Endothelial cell of umbilical vein (primary cell): ENCODE results near the gene C6orf141.

Experiments
- EZH2 ChIP-seq: IDR thresholded peaks from 2 replicates; pipeline ENCODE4 v1.6.1; 2012; ENCODE audit warnings: borderline replicate concordance, low read depth, mild to moderate bottlenecking, moderate library complexity, low read length, inconsistent platforms; ENCODE audit not compliant: severe bottlenecking
- FOS ChIP-seq: IDR thresholded peaks from 2 replicates; pipeline ENCODE4 v1.6.1; 2011; ENCODE audit warnings: mild to moderate bottlenecking, low read length, moderate library complexity, borderline replicate concordance; ENCODE audit not compliant: insufficient read depth
- GATA2 ChIP-seq: IDR thresholded peaks from 2 replicates; pipeline ENCODE4 v1.7.0; 2011; ENCODE audit warnings: low read depth, mild to moderate bottlenecking, moderate library complexity, mixed read lengths, low read length; ENCODE audit not compliant: insufficient read length, insufficient read depth
- JUN ChIP-seq: IDR thresholded peaks from 2 replicates; pipeline ENCODE4 v1.6.1; 2011; ENCODE audit warnings: borderline replicate concordance, low read depth; ENCODE audit not compliant: insufficient read length, insufficient read depth
- MYC ChIP-seq: IDR thresholded peaks from one replicate; pipeline ENCODE4 v1.6.1; 2011; ENCODE audit warnings: mild to moderate bottlenecking, low read depth, low read length
- POLR2A ChIP-seq: IDR thresholded peaks from 2 replicates; pipeline ENCODE4 v1.6.1; 2012; ENCODE audit warnings: low read depth, mild to moderate bottlenecking, control low read depth, low read length
- POLR2AphosphoS5 ChIP-seq: IDR thresholded peaks from 2 replicates; pipeline ENCODE4 v1.6.1; 2012; ENCODE audit warnings: low read depth, mild to moderate bottlenecking, control low read depth, low read length, moderate library complexity; ENCODE audit not compliant: insufficient read depth
- TF ChIP-seq, protein P1 (sequence below), 2 donors: IDR thresholded peaks; 1 replicate in 1 of 2; 2 replicates in 1 of 2; pipeline ENCODE4 v1.5.1; 2011; ENCODE audit warnings: low read length in 2 of 2, mild to moderate bottlenecking in 2 of 2, moderate library complexity in 2 of 2, control low read depth in 1 of 2, inconsistent platforms in 1 of 2, low read depth in 1 of 2; ENCODE audit not compliant: insufficient read depth in 1 of 2; ENCODE audit errors: extremely low read depth in 1 of 2
- TF ChIP-seq, protein P2 (sequence below): IDR thresholded peaks from 2 replicates; pipeline ENCODE4 v1.6.1; 2011; ENCODE audit not compliant: insufficient read depth, insufficient read length

DNA sequence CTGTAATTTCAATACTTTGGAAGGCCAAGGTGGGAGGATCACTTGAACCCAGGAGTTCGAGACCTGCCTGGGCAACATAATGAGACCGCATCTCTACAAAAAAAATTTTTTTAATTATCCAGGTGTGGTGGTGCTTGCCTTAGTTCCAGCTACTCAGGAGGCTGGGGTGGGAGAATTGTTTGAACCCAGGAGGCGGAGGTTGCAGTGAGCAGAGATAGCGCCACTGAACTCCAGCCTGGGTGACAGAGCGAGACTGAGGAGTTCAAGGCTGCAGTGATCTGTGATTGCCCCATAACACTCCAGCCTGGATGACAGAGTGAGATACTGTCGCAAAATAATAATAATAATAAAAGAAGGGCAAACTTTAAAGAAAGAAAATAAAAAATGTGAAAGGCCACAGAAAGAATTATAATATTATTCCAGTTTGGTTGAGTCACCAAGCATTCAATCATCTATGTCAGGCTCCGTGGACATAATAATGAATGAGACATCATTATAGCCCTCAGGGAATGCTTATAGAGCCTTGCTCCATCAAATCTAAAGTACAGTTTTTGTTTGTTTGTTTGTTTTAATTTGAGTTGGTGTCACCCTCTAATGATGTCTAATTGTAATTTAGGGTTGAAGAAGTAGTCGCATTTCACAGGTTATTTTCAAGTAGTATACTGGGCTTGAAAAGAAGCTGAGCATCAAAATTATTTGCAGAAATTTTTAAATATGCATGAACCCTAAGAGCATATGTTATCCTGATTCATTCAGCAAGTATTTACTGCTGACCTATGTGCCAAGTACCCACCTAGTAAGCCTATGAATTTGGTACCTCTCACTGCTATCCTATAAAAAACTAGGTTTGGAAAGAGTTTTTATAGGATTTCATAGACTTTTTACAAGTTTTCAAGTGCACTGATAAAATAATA, 35.6 kb upstream of the C6orf141 start:
- TF ChIP-seq, protein P1, sequence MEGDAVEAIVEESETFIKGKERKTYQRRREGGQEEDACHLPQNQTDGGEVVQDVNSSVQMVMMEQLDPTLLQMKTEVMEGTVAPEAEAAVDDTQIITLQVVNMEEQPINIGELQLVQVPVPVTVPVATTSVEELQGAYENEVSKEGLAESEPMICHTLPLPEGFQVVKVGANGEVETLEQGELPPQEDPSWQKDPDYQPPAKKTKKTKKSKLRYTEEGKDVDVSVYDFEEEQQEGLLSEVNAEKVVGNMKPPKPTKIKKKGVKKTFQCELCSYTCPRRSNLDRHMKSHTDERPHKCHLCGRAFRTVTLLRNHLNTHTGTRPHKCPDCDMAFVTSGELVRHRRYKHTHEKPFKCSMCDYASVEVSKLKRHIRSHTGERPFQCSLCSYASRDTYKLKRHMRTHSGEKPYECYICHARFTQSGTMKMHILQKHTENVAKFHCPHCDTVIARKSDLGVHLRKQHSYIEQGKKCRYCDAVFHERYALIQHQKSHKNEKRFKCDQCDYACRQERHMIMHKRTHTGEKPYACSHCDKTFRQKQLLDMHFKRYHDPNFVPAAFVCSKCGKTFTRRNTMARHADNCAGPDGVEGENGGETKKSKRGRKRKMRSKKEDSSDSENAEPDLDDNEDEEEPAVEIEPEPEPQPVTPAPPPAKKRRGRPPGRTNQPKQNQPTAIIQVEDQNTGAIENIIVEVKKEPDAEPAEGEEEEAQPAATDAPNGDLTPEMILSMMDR (IDR thresholded peaks at IDR 0.05; ENCODE audit: extremely low read depth in 1 of 2, insufficient read depth in 1 of 2, low read depth in 1 of 2, low read length in 2 of 2), result no peak
- TF ChIP-seq POLR2A (no peak), MYC (no peak), EZH2 (no peak), POLR2AphosphoS5 (no peak), JUN (no peak), GATA2 (no peak), FOS (no peak)
- TF ChIP-seq, protein P2, sequence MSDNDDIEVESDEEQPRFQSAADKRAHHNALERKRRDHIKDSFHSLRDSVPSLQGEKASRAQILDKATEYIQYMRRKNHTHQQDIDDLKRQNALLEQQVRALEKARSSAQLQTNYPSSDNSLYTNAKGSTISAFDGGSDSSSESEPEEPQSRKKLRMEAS, result no peak
